PFSK-1 (cell line): Measurements from ENCODE around the gene NAE1.

Experiments used
- POLR2AphosphoS5 ChIP-seq: IDR thresholded peaks from 2 replicates; pipeline ENCODE4 v1.6.1; 2012; ENCODE audit warnings: low read depth, mild to moderate bottlenecking, control low read depth, low read length, moderate library complexity
- TAF1 ChIP-seq: IDR thresholded peaks from 2 replicates; pipeline ENCODE4 v1.6.1; 2012; ENCODE audit warnings: low read length, control low read depth, borderline replicate concordance; ENCODE audit not compliant: insufficient read depth

DNA sequence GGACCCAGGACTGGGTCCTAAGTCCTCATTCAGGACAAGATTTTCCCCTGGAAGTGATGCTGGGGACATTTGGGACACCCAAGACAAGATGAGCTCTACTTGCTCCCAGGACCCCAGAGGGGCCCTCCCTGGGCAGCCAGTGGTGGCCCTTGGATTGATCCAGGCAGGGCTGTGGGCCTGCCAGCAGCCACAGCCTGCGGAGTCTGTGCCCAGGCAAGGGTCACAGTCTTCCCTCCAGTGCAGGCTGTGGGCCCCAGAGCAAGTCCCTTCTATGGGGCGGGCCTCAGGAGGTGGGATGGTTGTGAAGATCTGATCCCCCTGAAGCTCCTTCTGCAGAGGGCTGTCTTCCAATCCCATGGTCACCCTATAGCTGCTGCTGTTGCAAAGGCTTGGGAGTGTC lies 26.0 kb upstream of the NAE1 start:
- TF ChIP-seq POLR2AphosphoS5 (no peak), TAF1 (no peak)
